H9 (cell line): ENCODE measurements around the gene RDH5. TPM values are rescaled to one million over a fixed set of nuclear protein-coding genes. Genes with fewer than 3 reads are reported as not detected.

ENCODE experiments used
- DNase-seq: peaks from one replicate; pipeline ENCODE4 v3.0.0-alpha.2; 2017
- H2AFZ ChIP-seq: one replicate; pipeline ENCODE4 v1.6.1; 2013; ENCODE audit warnings: mild to moderate bottlenecking, low read length, control low read depth, moderate library complexity
- H2AK5ac ChIP-seq: 2 replicates; pipeline ENCODE4 v1.6.1; 2013; ENCODE audit warnings: low read length, control low read depth, mixed read lengths; ENCODE audit not compliant: insufficient read length
- H2BK120ac ChIP-seq: one replicate; pipeline ENCODE4 v1.6.1; 2013; ENCODE audit warnings: low read depth, mild to moderate bottlenecking, low read length, control low read depth, inconsistent platforms; ENCODE audit not compliant: poor library complexity, severe bottlenecking
- H2BK12ac ChIP-seq: 2 replicates; pipeline ENCODE4 v1.6.1; 2013; ENCODE audit warnings: low read length, control low read depth, mixed read lengths, low read depth; ENCODE audit not compliant: insufficient read length
- H2BK15ac ChIP-seq: 2 replicates; pipeline ENCODE4 v1.6.1; 2013; ENCODE audit warnings: low read depth, low read length, control low read depth
- H2BK20ac ChIP-seq: one replicate; pipeline ENCODE4 v1.6.1; 2013; ENCODE audit warnings: low read depth, mild to moderate bottlenecking, low read length, control low read depth, inconsistent platforms; ENCODE audit not compliant: poor library complexity, severe bottlenecking
- H2BK5ac ChIP-seq: 2 replicates; pipeline ENCODE4 v1.6.1; 2013; ENCODE audit warnings: low read length, control low read depth, mixed read lengths; ENCODE audit not compliant: insufficient read length
- H3K14ac ChIP-seq: 2 replicates; pipeline ENCODE4 v1.6.1; 2013; ENCODE audit warnings: low read length, control low read depth; ENCODE audit not compliant: insufficient read depth
- H3K18ac ChIP-seq: 2 replicates; pipeline ENCODE4 v1.6.1; 2013; ENCODE audit warnings: low read depth, mild to moderate bottlenecking, mixed read lengths, low read length, control low read depth; ENCODE audit not compliant: insufficient read length
- H3K23ac ChIP-seq: 2 replicates; pipeline ENCODE4 v1.6.1; 2013; ENCODE audit warnings: low read length, control low read depth, mixed read lengths, low read depth; ENCODE audit not compliant: insufficient read length
- H3K23me2 ChIP-seq: 2 replicates; pipeline ENCODE4 v1.6.1; 2013; ENCODE audit warnings: low read depth, mild to moderate bottlenecking, mixed read lengths, low read length, control low read depth; ENCODE audit not compliant: insufficient read length, poor library complexity, severe bottlenecking
- H3K27ac ChIP-seq: 2 replicates; pipeline ENCODE4 v1.5.1; 2013; ENCODE audit warnings: low read length, control low read depth, mixed read lengths, low read depth; ENCODE audit not compliant: insufficient read length
- H3K27me3 ChIP-seq: 2 replicates; pipeline ENCODE4 v1.6.1; 2013; ENCODE audit warnings: low read length, control low read depth, inconsistent platforms; ENCODE audit not compliant: insufficient read depth
- H3K4ac ChIP-seq: 2 replicates; pipeline ENCODE4 v1.6.1; 2013; ENCODE audit warnings: low read depth, mild to moderate bottlenecking, control low read depth, inconsistent platforms, low read length, moderate library complexity
- H3K4me1 ChIP-seq: 2 replicates; pipeline ENCODE4 v1.6.1; 2013; ENCODE audit warnings: low read length, control low read depth, inconsistent platforms; ENCODE audit not compliant: insufficient read depth
- H3K4me2 ChIP-seq: 2 replicates; pipeline ENCODE4 v1.6.1; 2013; ENCODE audit warnings: low read length, control low read depth, mixed read lengths; ENCODE audit not compliant: insufficient read length, insufficient read depth
- H3K56ac ChIP-seq: 2 replicates; pipeline ENCODE4 v1.6.1; 2013; ENCODE audit warnings: low read depth, mild to moderate bottlenecking, mixed read lengths, low read length, control low read depth; ENCODE audit not compliant: insufficient read length
- H3K79me1 ChIP-seq: 2 replicates; pipeline ENCODE4 v1.6.1; 2013; ENCODE audit warnings: low read depth, mild to moderate bottlenecking, moderate library complexity, low read length, control low read depth, inconsistent platforms; ENCODE audit not compliant: insufficient read depth, poor library complexity, severe bottlenecking
- H3K79me2 ChIP-seq: 2 replicates; pipeline ENCODE4 v1.6.1; 2013; ENCODE audit warnings: low read length, control low read depth, inconsistent platforms; ENCODE audit not compliant: insufficient read depth
- H3K9ac ChIP-seq: 2 replicates; pipeline ENCODE4 v1.6.1; 2013; ENCODE audit warnings: low read length, control low read depth, mixed read lengths; ENCODE audit not compliant: insufficient read length; ENCODE audit errors: extremely low read depth
- H3K9me3 ChIP-seq: one replicate; pipeline ENCODE4 v1.6.1; 2013; ENCODE audit warnings: low read depth, low read length, inconsistent platforms; ENCODE audit not compliant: control insufficient read depth
- H3T11ph ChIP-seq: one replicate; pipeline ENCODE4 v1.6.1; 2013; ENCODE audit warnings: mild to moderate bottlenecking, low read length, control low read depth, inconsistent platforms
- H4K20me1 ChIP-seq: one replicate; pipeline ENCODE4 v1.6.1; 2013; ENCODE audit not compliant: control insufficient read depth, insufficient read length, insufficient read depth
- H4K5ac ChIP-seq: 2 replicates; pipeline ENCODE4 v1.6.1; 2013; ENCODE audit warnings: low read depth, mild to moderate bottlenecking, mixed read lengths, low read length, control low read depth; ENCODE audit not compliant: insufficient read length
- H4K8ac ChIP-seq: replicated peaks from 2 replicates; pipeline ENCODE4 v1.6.1; 2013; ENCODE audit warnings: low read length, control low read depth, mixed read lengths, low read depth; ENCODE audit not compliant: insufficient read length
- H4K91ac ChIP-seq: 2 replicates; pipeline ENCODE4 v1.6.1; 2013; ENCODE audit warnings: low read depth, mild to moderate bottlenecking, moderate library complexity, mixed read lengths, low read length, control low read depth; ENCODE audit not compliant: insufficient read length
- H3K27ac Mint-ChIP-seq, 3 experiments: 2 replicates in 2 of 3; 3 replicates in 1 of 3; pipeline ENCODE4 v1.8.0; 2020 to 2021; ENCODE audit warnings: mixed read lengths in 3 of 3, mild to moderate bottlenecking in 1 of 3, moderate library complexity in 1 of 3
- H3K27me3 Mint-ChIP-seq: 2 replicates; pipeline ENCODE4 v1.8.0; 2021; ENCODE audit warnings: low read depth, mild to moderate bottlenecking, moderate library complexity, mixed read lengths
- H3K36me3 Mint-ChIP-seq, 3 experiments: 2 replicates in 2 of 3; 3 replicates in 1 of 3; pipeline ENCODE4 v1.8.0; 2020 to 2021; ENCODE audit warnings: low read depth in 3 of 3, mixed read lengths in 3 of 3; ENCODE audit not compliant: insufficient read depth in 1 of 3
- H3K4me1 Mint-ChIP-seq, 2 experiments: 2 replicates each; pipeline ENCODE4 v1.8.0; 2020; ENCODE audit warnings: mixed read lengths in 2 of 2
- H3K4me3 Mint-ChIP-seq, 2 experiments: 2 replicates in 1 of 2; 3 replicates in 1 of 2; pipeline ENCODE4 v1.8.0; 2020 to 2021; ENCODE audit warnings: mild to moderate bottlenecking in 2 of 2, mixed read lengths in 2 of 2, moderate library complexity in 1 of 2
- H3K9me3 Mint-ChIP-seq, 2 experiments: 2 replicates in 1 of 2; 3 replicates in 1 of 2; pipeline ENCODE4 v1.8.0; 2020; ENCODE audit warnings: mild to moderate bottlenecking in 2 of 2, mixed read lengths in 2 of 2, moderate library complexity in 1 of 2
- WGBS: extraction: QIAGEN DNeasy Blood & Tissue Kit; methylation state at CpG from one replicate; pipeline ENCODE4 v1.1.7; 2013; ENCODE audit warnings: missing lambda C conversion rate, low lambda C conversion rate, mixed read lengths; ENCODE audit not compliant: insufficient read length; ENCODE audit errors: extremely low coverage; 5-methylcytosine and 5-hydroxymethylcytosine counted together
- total RNA-seq: library from RNA; stranded (reverse); gene quantifications from 2 replicates; pipeline ENCODE4 v1.2.1, GENCODE V29; 2021
- TF ChIP-seq, protein P1 (sequence below): fragments of 200-600 bp; sonication (generic); conservative IDR thresholded peaks from 3 replicates; pipeline ENCODE4 v1.8.0; 2021; ENCODE audit warnings: antibody characterized with exemption, mild to moderate bottlenecking

RDH5 gene
- total RNA-seq, 1 experiment from 2014 or later, result 6.6 TPM

GRCh38 chr12:55686366-55687010 lies 33.7 kb upstream of the RDH5 start:
- Histone ChIP-seq H3T11ph (no peak overlapping the region), H3K18ac (no peak overlapping the region), H4K91ac (no peak overlapping the region), H2AK5ac (no peak overlapping the region), H2BK5ac (no peak overlapping the region), H3K4me1 (no peaks in the 10 kb centered on the region), H3K4ac (no peak overlapping the region), H3K79me2 (no peaks in the 10 kb centered on the region), H4K8ac (no peak overlapping the region), H3K27ac (no peak overlapping the region), H3K9me3 (no peaks in the 10 kb centered on the region), H3K14ac (no peak overlapping the region), H2BK20ac (no peak overlapping the region), H4K5ac (no peak overlapping the region), H3K56ac (no peak overlapping the region), H3K23ac (no peak overlapping the region), H2BK120ac (no peak overlapping the region), H2BK12ac (no peak overlapping the region), H3K9ac (no peak overlapping the region), H2BK15ac (no peak overlapping the region), H4K20me1 (no peaks in the 10 kb centered on the region), H3K23me2 (no peaks in the 10 kb centered on the region), H3K4me2 (no peak overlapping the region), H2AFZ (no peak overlapping the region), H3K79me1 (no peaks in the 10 kb centered on the region), H3K27me3 (no peaks in the 10 kb centered on the region)
- H3K4me3 Mint-ChIP-seq, result no peak overlapping the region; a peak in 2 of 5 replicates
- TF ChIP-seq, protein P1, sequence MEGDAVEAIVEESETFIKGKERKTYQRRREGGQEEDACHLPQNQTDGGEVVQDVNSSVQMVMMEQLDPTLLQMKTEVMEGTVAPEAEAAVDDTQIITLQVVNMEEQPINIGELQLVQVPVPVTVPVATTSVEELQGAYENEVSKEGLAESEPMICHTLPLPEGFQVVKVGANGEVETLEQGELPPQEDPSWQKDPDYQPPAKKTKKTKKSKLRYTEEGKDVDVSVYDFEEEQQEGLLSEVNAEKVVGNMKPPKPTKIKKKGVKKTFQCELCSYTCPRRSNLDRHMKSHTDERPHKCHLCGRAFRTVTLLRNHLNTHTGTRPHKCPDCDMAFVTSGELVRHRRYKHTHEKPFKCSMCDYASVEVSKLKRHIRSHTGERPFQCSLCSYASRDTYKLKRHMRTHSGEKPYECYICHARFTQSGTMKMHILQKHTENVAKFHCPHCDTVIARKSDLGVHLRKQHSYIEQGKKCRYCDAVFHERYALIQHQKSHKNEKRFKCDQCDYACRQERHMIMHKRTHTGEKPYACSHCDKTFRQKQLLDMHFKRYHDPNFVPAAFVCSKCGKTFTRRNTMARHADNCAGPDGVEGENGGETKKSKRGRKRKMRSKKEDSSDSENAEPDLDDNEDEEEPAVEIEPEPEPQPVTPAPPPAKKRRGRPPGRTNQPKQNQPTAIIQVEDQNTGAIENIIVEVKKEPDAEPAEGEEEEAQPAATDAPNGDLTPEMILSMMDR, result no peak
- H3K36me3 Mint-ChIP-seq, result peaks cover 20 to 43% (median 36%) of the 10 kb centered on the region in 3 experiments; a peak in 6 of 7 replicates
- WGBS, result no CpG with 5 or more reads among the region's 9 CpGs
- no peak for DNase-seq
- H3K4me1 Mint-ChIP-seq, result peaks cover 13% of the 10 kb centered on the region in 2 experiments
- H3K27me3 Mint-ChIP-seq, result no peaks in the 10 kb centered on the region
- H3K27ac Mint-ChIP-seq, result peak overlapping the region in 1 of 3 experiments; percentile 43; a peak in 2 of 7 replicates
- no peaks in the 10 kb centered on the region for H3K9me3 Mint-ChIP-seq
